Activated T-helper 2 cell treated with anti-CD3 and anti-CD28 coated beads, Interferon-gamma antibody, Interleukin-2, Interleukin-4, amounts not matched to agents 10 μg/mL and 5 μg/mL and 100 μg/mL, durations not matched to agents 14 hours and 24 hours and 36 hours (primary cell): ENCODE results near the gene LRRC32. TPM values are rescaled to one million over a fixed set of nuclear protein-coding genes. Genes with fewer than 3 reads are reported as not detected.
"Not testable (repeated sequence)": the region's sequence is repeated elsewhere in the genome, so short reads cannot be mapped to it uniquely, and the experiment has no call there.

Experiments used
- DNase-seq: peaks from one replicate; pipeline ENCODE4 v3.0.0; 2021; ENCODE audit warnings: low spot score
- H3K27ac Mint-ChIP-seq: one replicate; pipeline ENCODE4 v1.8.0; 2021; ENCODE audit warnings: mixed read lengths
- H3K27me3 Mint-ChIP-seq: one replicate; pipeline ENCODE4 v1.8.0; 2021; ENCODE audit warnings: low read depth, mixed read lengths
- H3K36me3 Mint-ChIP-seq: one replicate; pipeline ENCODE4 v1.8.0; 2021; ENCODE audit warnings: low read depth, mixed read lengths
- H3K4me1 Mint-ChIP-seq: one replicate; pipeline ENCODE4 v1.8.0; 2021; ENCODE audit warnings: low read depth, mixed read lengths
- H3K4me3 Mint-ChIP-seq: one replicate; pipeline ENCODE4 v1.8.0; 2021; ENCODE audit warnings: low read depth, mild to moderate bottlenecking, moderate library complexity, mixed read lengths
- H3K9me3 Mint-ChIP-seq: one replicate; pipeline ENCODE4 v1.8.0; 2021; ENCODE audit warnings: mixed read lengths
- intact Hi-C: fragments of 100-400 bp; cut with micrococcal nuclease; formaldehyde crosslinking; loops from one replicate; pipeline ENCODE4 v1.15.1; 2023
- total RNA-seq: library from RNA; stranded (reverse); gene quantifications from 2 replicates; pipeline ENCODE4 v1.2.3, GENCODE V29; 2022

Gene LRRC32
- total RNA-seq, 1 donor from 2014 or later: 26.7 TPM

DNA sequence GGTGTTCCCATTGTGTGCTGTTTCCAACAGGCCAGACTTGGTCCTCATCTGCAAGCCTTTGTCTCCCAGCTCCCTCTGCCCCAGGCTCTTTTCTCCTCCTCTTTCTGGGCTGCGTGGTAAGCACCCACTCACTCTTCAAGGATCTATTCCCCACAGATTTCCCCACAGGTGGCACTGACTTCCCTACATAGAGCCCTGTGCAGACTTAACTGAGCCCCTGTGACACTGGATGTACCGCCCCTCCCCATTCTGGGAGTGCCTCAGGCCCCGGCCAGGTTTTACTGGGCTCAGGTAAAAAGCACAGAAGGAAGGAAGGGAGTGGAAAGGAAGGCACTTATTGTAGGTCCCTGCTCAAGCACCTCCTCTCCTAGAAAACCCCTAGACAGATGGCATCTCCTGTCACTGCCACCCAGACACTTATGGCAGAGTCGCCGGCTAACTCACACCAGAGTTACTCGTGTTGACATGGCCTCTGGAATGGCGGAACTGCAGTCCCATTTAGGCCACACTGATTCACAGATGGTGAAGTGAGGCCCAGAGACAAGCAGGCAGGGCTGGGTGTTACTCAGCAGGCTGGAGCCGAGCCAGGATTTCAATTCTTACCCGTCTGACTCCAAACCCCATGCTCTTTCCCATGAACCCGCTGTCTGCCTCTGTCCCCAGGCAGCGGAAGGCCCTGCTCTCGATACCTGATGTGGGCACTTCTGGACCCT, 47.2 kb downstream of the LRRC32 start:
- no peaks in the 10 kb centered on the region for H3K27me3 Mint-ChIP-seq
- intact Hi-C loops: no loop called here
- H3K27ac Mint-ChIP-seq: no peak overlapping the region
- no peak overlapping the region for H3K4me3 Mint-ChIP-seq
- H3K9me3 Mint-ChIP-seq: peaks cover 10% of the 10 kb centered on the region
- no peak for DNase-seq
- peaks cover 20% of the 10 kb centered on the region for H3K36me3 Mint-ChIP-seq
- H3K4me1 Mint-ChIP-seq: peaks cover 23% of the 10 kb centered on the region

DNA sequence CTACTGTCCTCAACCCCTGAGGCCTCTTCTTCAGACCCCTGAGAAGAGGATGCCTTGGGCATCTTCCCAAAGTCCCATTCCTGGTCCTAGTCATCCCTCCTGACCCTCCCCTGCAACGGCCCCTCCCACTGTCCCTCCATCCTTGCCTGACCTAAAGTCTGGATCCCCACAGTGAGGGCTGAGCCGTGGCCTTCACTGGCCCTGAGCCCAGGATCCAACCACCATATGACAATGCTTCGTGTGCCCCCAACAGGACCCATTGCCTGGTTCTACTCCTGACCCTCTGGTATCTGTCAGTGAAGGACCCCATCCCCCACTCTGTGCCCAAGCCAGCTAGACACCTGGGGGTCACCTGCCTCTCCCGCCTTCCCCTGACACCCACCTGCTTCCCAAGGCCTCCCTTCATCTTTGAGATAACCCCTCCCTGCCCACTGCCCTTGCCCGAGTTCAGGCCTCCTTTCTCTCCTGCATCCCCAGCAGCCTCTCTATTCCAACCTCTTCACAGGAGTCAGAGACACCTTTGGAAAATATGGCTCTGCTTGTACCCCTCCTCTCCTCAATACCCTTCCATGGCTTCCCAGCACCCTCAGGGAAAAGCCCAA, 48.0 kb downstream of the LRRC32 start:
- H3K4me1 Mint-ChIP-seq: peaks cover 17% of the 10 kb centered on the region
- no peak overlapping the region for H3K4me3 Mint-ChIP-seq
- no peak overlapping the region for H3K27ac Mint-ChIP-seq
- intact Hi-C loops: no loop called here
- DNase-seq: no peak
- H3K27me3 Mint-ChIP-seq: no peaks in the 10 kb centered on the region
- peaks cover 20% of the 10 kb centered on the region for H3K36me3 Mint-ChIP-seq
- peaks cover 10% of the 10 kb centered on the region for H3K9me3 Mint-ChIP-seq

- intact Hi-C loops: no loop called here
- H3K27ac Mint-ChIP-seq: no peak overlapping the region
- peaks cover 20% of the 10 kb centered on the region for H3K36me3 Mint-ChIP-seq
- H3K27me3 Mint-ChIP-seq: no peaks in the 10 kb centered on the region
- peaks cover 10% of the 10 kb centered on the region for H3K4me1 Mint-ChIP-seq
- no peak for DNase-seq
- no peak overlapping the region for H3K4me3 Mint-ChIP-seq
- H3K9me3 Mint-ChIP-seq: peaks cover 10% of the 10 kb centered on the region
Observed at GRCh38 chr11:76621868-76622267, 48.7 kb downstream of the LRRC32 start.

GRCh38 chr11:76621466-76621865, 49.1 kb downstream of the LRRC32 start:
- H3K27ac Mint-ChIP-seq: no peak overlapping the region
- DNase-seq: no peak
- no peaks in the 10 kb centered on the region for H3K27me3 Mint-ChIP-seq
- H3K4me1 Mint-ChIP-seq: peaks cover 6% of the 10 kb centered on the region
- H3K36me3 Mint-ChIP-seq: peaks cover 19% of the 10 kb centered on the region
- H3K4me3 Mint-ChIP-seq: no peak overlapping the region
- H3K9me3 Mint-ChIP-seq: peaks cover 10% of the 10 kb centered on the region
- intact Hi-C loops: no loop called here

- Mint-ChIP-seq H3K27ac (no peak overlapping the region), H3K4me1 (peaks cover 4% of the 10 kb centered on the region), H3K27me3 (no peaks in the 10 kb centered on the region), H3K36me3 (peaks cover 10% of the 10 kb centered on the region), H3K4me3 (no peak overlapping the region), H3K9me3 (peaks cover 4% of the 10 kb centered on the region)
- intact Hi-C loops: no loop called here
- no peak for DNase-seq
Observed at GRCh38 chr11:76620489-76620888, 50.1 kb downstream of the LRRC32 start.

GRCh38 chr11:76619801-76620200, 50.7 kb downstream of the LRRC32 start:
- intact Hi-C loops, H3K27ac Mint-ChIP-seq, H3K36me3 Mint-ChIP-seq, H3K27me3 Mint-ChIP-seq, H3K4me3 Mint-ChIP-seq, H3K4me1 Mint-ChIP-seq, H3K9me3 Mint-ChIP-seq, DNase-seq: not testable (repeated sequence)

DNA sequence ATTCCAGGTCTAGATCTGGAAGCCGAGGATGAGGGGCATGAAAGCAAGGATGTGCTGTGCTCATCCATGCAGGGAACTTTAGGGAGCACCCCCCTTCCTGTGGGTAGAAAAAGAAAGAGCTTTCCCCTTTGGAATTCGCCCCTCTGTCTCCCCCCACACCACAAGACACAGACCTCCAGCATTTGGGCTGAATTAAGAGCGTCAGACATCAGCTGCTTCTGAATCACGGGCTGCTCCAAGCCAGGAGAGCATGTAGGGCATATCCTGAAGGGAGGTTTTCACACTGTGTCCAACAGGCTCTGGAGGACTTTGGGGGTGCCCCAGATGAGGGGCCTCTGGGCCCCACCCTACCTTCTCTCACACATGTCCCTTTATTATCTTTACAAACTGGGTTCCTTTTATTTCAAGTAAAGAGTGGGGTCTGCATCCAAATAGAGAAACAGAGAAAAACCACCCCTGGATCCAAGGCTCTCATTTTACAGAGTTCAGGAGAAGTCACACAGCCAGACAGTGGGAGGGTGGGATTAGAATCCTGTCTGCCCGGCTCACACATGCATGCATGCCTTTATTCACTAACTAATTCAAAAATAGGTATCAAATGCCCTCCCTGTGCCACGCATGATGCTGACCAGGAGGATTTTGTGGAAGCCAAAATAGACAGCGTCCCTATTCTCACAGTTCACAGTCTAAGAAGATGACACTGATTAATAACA, 52.8 kb downstream of the LRRC32 start:
- peaks cover 5% of the 10 kb centered on the region for H3K36me3 Mint-ChIP-seq
- no peaks in the 10 kb centered on the region for H3K4me1 Mint-ChIP-seq

GRCh38 chr11:76616676-76617552, 53.6 kb downstream of the LRRC32 start:
- Mint-ChIP-seq H3K27me3 (no peaks in the 10 kb centered on the region), H3K4me3 (no peak overlapping the region), H3K36me3 (peaks cover 5% of the 10 kb centered on the region), H3K4me1 (no peaks in the 10 kb centered on the region), H3K27ac (no peak overlapping the region), H3K9me3 (no peaks in the 10 kb centered on the region)
- intact Hi-C loops: no loop called here
- DNase-seq: no peak

More for the DNA sequence above, 52.8 kb downstream of the LRRC32 start:
- H3K27ac Mint-ChIP-seq: no peak overlapping the region
- no peak for DNase-seq
- H3K9me3 Mint-ChIP-seq: no peaks in the 10 kb centered on the region
- intact Hi-C loops: no loop called here
- no peaks in the 10 kb centered on the region for H3K27me3 Mint-ChIP-seq
- no peak overlapping the region for H3K4me3 Mint-ChIP-seq

- intact Hi-C loops: no loop called here
- Mint-ChIP-seq H3K4me3 (no peak overlapping the region), H3K4me1 (no peaks in the 10 kb centered on the region), H3K27ac (no peak overlapping the region), H3K27me3 (peaks cover 5% of the 10 kb centered on the region), H3K36me3 (peaks cover 5% of the 10 kb centered on the region), H3K9me3 (no peaks in the 10 kb centered on the region)
- DNase-seq: no peak
Observed at GRCh38 chr11:76615950-76616349, 54.6 kb downstream of the LRRC32 start.

DNA sequence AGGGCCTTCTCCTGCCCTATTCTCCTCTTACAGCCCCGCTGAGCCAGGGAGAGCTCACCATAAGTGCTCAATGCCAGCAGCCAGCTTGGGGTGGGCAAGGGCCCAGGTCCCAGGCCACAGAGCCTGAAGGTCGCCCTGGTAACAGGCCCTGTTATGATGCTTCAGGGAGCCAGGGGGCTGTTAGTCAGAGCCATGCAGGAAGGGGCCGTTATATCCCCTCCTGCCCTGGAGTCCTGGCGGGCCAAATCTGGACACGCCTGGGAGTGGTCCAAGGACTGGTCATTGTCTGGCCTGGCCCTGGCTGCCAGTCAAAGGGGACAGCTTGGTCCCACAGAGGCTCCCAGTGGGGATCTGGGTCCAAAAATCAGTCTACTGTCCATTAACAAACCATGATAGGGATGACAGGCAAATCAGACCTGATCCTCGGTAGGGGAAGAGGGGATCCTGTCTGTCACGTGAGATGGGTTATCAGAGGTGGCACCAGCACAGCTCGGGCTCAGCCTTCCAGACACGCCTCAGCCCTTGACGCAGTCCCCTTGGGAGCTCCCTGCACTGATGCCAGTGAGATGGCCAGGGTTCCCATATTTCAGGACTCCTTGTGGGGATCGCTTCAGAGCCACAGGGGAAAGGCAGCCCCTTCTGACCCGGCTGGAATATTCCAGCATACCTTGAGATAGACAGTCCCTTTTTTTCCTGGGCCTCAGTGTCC, 55.9 kb downstream of the LRRC32 start:
- Mint-ChIP-seq H3K4me3 (no peak overlapping the region), H3K27ac (no peak overlapping the region), H3K9me3 (no peaks in the 10 kb centered on the region), H3K36me3 (peaks cover 5% of the 10 kb centered on the region), H3K27me3 (peaks cover 5% of the 10 kb centered on the region), H3K4me1 (no peaks in the 10 kb centered on the region)
- DNase-seq: no peak
- intact Hi-C loops: no loop called here

GRCh38 chr11:76613901-76614300, 56.6 kb downstream of the LRRC32 start:
- Mint-ChIP-seq H3K4me3 (no peak overlapping the region), H3K9me3 (no peaks in the 10 kb centered on the region), H3K36me3 (peaks cover 5% of the 10 kb centered on the region), H3K27ac (no peak overlapping the region), H3K4me1 (no peaks in the 10 kb centered on the region), H3K27me3 (peaks cover 5% of the 10 kb centered on the region)
- no peak for DNase-seq
- intact Hi-C loops: no loop called here

DNA sequence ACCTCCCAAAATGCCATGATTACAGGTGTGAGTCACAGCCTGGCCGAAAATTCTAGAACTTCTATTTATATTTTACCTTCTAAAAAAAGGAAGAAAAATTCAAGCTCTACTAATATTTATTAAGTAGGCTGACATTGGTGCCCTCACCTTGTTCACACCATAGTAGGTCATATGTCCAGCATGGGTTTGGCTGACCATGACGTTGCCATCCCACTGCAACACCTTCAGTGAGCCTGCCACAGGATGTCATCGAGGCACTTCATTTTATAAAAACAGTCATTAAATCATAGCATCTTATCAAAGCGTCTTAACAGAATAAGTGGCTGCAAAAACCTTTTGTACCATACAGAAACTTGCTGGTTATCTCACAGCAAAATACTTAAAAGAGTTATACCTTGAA, 58.3 kb downstream of the LRRC32 start:
- Mint-ChIP-seq H3K27ac (no peak overlapping the region), H3K36me3 (no peaks in the 10 kb centered on the region), H3K9me3 (no peaks in the 10 kb centered on the region), H3K4me3 (no peak overlapping the region), H3K27me3 (peaks cover 5% of the 10 kb centered on the region), H3K4me1 (no peaks in the 10 kb centered on the region)
- DNase-seq: no peak
- intact Hi-C loops: no loop called here
